GM21447 (cell line): ENCODE results near the gene ARFGAP1.
"Not testable (repeated sequence)": the region's sequence is repeated elsewhere in the genome, so short reads cannot be mapped to it uniquely, and the experiment has no call there.

Experiments used
- ATAC-seq: cut with Tn5 transposase; IDR thresholded peaks from one replicate; pipeline ENCODE4 v1.9.1; 2021; ENCODE audit not compliant: unreplicated experiment

The ARFGAP1 gene

DNA sequence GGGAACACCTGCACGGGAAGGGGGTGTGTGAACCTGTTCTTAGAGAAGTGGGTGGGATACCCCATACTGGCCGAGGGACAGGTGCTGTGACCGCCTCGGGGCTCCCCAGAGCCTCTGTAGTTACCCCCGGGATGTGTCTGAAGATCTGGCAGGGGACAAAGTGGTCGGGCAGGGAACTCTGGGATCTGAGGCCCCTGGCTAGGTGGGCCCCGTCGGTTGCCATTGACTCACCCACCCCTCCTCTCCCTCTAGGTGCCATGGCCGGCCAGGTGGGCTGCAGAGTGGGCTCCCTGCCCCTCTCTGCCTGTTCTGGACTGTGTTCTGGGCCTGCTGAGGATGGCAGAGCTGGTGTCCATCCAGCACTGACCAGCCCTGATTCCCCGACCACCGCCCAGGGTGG is 32.6 kb upstream of the ARFGAP1 start:
- ATAC-seq, result no peak

DNA sequence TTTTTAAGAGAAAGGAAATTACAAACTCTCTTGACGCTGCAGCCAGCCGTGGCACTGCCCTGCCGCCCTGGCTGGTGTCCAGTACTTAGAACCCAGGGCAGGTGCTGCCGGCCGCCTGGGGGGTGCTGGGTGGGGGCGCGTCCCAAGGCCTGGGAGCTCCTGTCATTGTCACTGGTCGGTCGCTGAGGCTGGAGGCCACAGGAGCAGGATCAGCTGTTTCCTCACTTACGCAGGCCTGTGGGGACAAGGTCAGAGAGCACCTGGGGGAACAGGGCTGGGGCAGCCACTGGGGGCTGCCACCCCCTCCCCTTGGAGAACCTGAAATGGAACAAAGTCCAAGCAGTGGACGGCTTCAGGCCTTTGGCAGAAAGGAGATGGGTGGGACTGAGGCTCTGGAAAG is 31.3 kb upstream of the ARFGAP1 start:
- ATAC-seq, result no peak

GRCh38 chr20:63242736-63243135 is 29.9 kb upstream of the ARFGAP1 start:
- ATAC-seq, result no peak

DNA sequence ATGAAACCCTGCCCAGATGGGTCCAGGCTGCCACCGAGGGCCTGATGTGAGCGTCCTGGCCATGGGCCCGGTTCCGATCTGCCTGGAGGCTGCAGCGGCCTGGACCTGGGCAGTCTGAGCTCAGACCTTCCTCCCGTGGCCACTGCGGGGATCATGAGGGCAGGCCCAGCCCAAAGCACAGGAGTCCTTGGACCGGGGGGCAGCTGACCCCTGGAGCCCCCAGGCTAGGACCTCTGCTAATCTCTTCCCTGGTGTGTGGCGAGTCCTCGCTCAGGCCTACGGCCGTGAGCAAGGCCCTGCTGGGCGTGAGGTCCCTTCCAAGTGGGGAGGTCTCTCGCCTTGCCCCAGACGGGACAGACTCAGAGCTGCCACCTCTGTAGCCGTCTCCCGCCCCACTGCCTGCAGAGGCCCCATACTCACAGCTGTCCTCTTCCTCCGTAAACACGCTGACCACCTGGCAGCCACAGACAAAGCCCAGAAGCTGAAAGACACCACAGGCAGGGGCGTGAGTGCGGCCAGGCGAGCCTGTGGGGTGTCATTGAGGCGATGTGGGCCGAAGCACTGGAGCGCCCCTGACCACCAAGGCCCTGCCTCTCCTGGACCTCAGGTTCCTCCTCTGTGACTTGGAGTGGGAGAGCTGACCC is 28.9 kb upstream of the ARFGAP1 start:
- no peak for ATAC-seq

DNA sequence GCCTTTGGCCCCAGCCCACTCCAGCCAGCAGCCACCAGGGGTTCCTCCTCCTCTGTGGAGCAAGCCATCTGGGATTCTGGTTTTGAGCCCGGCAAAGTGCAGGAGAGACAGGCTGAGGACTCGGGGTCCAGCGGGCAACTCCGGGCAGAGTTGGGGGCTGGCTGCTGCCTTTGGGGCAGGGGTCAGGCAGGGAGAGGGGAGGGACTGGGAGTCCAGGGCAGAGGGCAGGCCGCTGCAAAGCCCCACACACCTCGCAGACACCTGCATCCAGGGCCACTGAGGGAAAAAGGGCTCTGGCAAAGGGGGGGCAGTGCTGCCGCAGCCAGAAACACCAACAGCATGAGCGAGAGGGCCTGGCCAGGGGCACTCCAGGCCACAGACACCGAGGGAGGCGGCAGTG is 28.1 kb upstream of the ARFGAP1 start:
- no peak for ATAC-seq

GRCh38 chr20:63246490-63247288 is 25.9 kb upstream of the ARFGAP1 start:
- ATAC-seq, result no peak

DNA sequence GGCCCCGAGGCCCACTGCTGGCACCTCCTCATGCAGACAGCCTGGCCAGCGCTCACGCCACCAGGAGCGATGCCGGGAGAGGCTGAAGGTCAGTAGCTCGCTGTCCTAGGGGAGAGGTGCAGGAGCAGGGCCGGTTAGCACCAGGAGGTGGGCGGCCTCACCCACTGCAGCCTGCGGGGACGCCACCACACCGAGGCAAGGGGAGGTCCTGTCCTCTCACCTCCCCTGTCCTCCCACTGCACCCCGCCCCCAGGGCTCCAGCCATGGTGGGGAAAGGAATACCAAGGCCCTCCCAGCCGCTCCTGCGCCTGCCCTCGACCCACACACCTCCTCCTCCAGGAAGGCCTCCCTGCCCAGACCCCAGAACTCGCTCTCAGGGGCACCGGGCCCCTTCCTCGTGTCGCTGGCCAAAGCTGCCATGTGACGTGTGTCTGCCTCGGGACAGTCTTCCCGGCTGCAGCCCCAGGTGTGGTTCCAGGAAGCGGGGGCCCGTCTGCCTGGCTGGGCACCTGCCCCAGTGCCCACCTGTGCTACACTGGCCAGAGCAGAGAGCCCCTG is 24.9 kb upstream of the ARFGAP1 start:
- no peak for ATAC-seq

- no peak for ATAC-seq
These were observed 23.6 kb upstream of the ARFGAP1 start for GRCh38 chr20:63248835-63249591.

- ATAC-seq, result no peak
These were observed 22.7 kb upstream of the ARFGAP1 start for GRCh38 chr20:63249891-63250290.

GRCh38 chr20:63251350-63251749 is 21.3 kb upstream of the ARFGAP1 start:
- not testable (repeated sequence) for ATAC-seq

- ATAC-seq, result no peak
These were observed 20.3 kb upstream of the ARFGAP1 start for GRCh38 chr20:63252284-63252711.

- ATAC-seq, result no peak
These were observed 19.6 kb upstream of the ARFGAP1 start for GRCh38 chr20:63253065-63253437.

- no peak for ATAC-seq
These were observed 19.0 kb upstream of the ARFGAP1 start for GRCh38 chr20:63253438-63254231.

DNA sequence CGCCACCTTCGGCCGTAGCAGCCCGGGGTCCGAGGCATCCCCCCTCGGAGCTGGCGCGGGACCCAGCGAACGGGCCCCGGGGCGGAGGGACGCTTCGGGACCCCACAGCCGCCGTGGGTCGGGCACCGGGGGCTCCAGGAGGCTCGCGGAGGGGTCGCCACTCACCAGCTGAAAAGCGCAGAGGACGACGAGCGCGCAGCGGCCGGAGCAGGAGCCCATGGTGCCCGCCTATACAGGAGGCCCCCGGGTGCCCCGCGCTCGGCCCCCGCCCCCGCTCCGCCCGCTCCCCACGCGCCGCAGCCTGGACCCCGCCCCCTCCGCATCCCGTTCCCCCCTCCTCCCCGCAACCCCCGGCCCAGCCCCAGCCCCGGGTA is 18.4 kb upstream of the ARFGAP1 start, which contains the start of gene NKAIN4:
Gene NKAIN4, minus strand, starts transcription at position 232 of the 374 bp plus-strand sequence. Its CDS starts 13 bp downstream, at position 219.
- no peak for ATAC-seq

DNA sequence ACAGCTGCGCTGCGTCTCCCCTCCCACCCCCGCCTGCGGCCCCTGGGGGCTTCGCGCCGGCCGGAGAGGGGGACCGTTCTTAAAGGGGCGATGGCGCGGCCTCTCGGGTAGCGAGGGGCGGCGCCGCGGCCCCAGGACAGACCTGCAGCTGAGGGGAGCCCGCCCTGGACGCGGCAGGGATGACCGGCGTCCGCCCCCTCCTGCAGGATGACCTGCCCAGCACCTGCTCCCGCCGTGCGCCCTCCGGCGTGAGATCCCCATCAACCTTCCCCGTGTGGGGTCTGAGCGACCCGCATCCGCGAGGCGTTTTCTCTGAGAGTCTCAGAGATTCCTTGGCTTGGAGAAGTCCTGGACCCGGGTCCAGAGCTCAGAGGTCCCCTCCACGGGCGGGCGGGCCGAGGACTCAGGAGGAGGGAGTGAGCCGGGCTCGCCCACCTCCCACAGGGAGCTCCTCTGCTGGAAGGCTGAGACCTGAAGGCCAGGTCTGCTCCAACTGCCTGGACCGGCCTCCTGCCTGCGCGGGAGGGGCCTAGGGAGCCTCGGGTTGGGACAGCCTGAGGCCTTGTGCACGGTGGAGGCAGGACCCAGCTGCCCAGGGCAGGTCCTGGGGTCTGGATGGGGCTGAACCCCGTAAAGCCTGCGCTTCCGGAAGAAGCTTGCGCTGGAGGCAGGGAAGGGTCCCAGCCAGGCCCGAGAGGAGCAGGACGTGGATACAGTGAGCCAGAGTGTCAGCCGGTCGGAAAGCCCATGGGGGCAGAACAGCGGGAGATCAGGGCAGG is 17.8 kb upstream of the ARFGAP1 start:
- ATAC-seq, result no peak

DNA sequence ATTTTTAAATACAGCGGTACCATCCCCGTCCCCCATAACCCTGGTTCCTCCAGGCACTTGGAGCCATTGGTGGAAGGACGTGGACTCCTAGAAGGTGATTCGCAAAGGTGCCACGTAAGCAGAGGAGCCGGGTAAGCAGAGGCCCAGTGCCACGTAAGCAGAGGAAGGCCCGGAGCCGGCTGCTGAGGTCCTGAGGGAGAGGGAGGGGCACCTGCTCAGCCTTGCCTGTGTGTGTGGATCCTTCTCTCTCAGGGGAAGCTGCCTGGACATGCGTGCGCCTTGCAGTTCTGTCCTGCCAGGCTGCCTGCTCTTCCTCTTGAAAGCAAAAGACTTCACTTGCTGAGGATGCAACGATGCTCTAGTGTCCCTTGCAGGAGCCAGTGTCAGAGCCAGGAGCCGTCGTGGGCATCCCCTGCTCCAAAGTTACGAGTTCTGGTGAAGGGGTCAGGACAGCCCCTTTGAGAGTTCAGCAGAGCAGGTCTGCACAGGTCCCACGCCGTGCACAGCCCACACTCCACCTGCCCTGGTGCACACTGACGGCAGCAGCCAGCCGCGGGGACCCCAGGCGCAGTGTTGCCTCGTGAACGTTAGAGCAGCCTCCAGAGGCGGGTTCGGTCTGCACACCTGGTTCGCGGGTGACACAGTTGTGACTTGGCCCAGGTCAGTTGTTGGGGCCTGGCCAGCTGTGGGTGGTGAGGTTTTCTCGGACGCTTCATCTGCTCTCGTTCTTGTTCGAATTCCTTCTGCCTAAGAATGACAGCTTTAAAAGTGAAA is 16.5 kb upstream of the ARFGAP1 start:
- no peak for ATAC-seq

DNA sequence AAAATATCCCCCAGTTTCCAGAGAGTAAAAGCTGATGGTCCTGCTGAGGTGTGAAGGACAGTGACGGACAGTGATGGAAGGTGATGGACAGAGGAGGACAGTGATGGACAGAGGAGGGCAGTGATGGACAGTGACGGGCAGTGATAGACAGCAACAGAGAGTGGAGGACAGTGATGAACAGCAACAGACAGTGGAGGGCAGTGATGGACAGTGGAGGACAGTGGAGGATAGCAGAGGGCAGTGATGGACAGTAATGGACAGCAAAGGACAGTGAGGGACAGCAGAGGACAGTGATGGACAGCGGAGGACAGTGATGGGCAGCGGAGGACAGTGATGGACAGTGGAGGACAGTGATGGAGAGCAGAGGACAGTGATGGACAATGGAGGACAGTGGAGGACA is 15.7 kb upstream of the ARFGAP1 start:
- ATAC-seq, result no peak

DNA sequence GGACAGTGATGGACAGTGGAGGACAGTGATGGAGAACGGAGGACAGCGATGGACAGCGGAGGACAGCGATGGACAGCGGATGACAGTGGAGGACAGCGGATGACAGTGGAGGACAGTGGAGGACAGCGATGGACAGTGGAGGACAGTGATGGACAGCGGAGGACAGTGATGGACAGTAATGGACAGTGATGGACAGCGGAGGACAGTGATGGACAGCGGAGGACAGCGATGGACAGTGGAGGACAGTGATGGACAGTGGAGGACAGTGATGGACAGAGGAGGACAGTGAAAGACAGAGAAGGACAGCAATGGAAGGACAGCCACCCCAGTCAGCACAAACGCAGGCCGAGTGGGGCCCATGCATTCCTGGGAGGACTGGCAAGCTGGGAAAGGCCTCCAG is 15.0 kb upstream of the ARFGAP1 start:
- ATAC-seq, result no peak

DNA sequence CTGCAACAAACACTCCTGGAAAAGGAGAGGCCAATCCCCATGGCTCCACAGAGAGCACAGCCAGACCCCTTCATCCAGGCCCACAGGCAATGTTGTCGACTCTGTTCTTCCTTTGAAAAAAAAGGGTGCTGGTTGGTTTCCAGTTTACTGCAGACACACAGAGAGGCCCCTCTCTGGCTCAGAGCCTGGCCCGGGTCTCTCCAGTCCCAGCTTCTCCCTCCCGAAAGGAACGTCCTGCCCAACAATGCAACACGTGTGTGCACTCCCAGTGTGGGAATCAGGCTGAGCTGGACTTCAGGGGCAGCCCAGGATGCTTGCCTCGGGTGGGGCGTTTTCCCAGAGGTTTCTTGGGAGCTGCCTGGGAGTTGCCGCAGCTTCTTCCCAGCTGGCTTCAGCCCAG is 13.8 kb upstream of the ARFGAP1 start:
- no peak for ATAC-seq
